Thyroid gland (tissue), 4 donors: Measurements from ENCODE around the gene TCERG1L.

ENCODE experiments used
- CTCF ChIP-seq, 6 experiments: fragments of 200-600 bp in 3 of 6; fragments of 450-650 bp in 3 of 6; sonication (generic) in 3 of 6; IDR thresholded peaks; one replicate each; pipeline ENCODE4 v1.5.1; 2016 to 2019; ENCODE audit warnings: antibody characterized with exemption in 6 of 6, mild to moderate bottlenecking in 2 of 6, inconsistent platforms in 1 of 6, moderate library complexity in 1 of 6
- POLR2A ChIP-seq, 2 donors: fragments of 450-650 bp; IDR thresholded peaks; one replicate each; pipeline ENCODE4 v1.6.1; 2017; ENCODE audit warnings: antibody characterized with exemption in 2 of 2, mild to moderate bottlenecking in 2 of 2, moderate library complexity in 1 of 2

DNA sequence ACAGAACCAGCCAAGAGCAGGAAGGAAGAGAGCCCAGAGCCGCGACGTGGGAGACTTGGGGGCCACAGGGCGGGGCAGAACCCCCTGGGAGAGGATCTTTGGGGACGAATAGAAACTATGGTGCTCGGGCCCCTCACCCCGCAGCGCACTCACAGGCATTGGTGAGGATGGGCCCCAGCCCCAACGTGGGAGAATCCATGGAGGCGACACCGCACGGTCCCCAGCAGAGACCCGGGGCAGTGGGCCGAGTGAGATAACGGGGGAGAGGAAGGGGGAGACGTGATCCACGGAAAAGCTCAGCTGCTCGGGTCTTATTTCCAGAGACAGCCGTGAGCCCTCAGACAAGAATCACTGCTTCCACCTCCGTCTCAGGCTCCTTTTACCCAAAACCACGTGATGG lies 222.4 kb downstream of the TCERG1L start:
- TF ChIP-seq CTCF (IDR thresholded peaks at IDR 0.05) (no peak), POLR2A (IDR thresholded peaks at IDR 0.05) (no peak)
